ENCODE measurements around the gene MYH7.

The MYH7 gene

DNA sequence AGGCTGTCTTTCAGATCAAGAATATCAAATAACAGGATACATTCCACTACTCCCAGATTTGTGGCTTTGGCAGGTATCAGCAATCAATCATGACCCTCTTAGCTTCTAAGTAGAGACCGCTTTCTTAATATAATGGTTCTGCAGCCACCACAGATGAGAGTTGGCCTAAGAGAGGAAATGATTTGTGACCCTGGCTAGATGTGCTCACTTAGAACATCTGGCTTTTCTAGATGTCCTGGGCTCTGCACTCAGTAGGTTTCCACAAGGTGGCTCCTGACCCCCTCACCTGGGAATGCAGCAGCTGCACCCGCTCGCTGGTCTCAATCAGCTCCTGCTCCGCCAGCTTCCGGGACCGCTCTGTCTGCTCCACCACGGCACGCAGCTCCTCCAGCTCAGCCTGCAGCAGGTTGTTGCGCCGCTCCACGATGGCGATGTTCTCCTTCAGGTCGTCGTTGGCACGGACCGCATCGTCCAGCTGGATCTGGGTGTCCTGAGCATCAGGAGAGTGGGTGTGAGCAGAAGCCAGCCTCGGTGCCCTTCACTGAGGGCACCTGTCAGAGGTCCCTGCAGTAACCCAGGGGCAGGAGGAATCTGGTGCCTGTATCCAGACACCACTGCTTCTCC lies 49.7 kb downstream of the MYH7 start:
- DNase-seq, result no peak

DNA sequence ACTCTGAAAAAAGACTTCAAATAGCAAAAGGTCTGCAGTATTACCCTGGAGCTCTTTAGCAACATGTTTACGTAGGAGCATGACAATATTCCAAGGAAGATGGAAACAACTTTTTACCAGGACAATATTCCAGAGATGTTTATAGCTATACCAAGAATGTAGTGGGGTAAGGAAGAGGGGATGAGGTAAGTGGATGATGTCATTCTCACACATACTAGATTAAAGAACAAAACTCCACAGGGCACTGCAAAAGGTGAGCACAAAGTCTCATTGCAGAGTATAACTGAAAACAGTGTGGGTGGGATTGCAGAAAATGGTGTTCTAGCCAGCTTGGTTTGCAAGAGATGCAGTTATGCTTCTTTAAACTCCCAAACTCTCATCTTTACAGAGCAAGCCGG lies 50.2 kb downstream of the MYH7 start:
- no peak for DNase-seq

DNA sequence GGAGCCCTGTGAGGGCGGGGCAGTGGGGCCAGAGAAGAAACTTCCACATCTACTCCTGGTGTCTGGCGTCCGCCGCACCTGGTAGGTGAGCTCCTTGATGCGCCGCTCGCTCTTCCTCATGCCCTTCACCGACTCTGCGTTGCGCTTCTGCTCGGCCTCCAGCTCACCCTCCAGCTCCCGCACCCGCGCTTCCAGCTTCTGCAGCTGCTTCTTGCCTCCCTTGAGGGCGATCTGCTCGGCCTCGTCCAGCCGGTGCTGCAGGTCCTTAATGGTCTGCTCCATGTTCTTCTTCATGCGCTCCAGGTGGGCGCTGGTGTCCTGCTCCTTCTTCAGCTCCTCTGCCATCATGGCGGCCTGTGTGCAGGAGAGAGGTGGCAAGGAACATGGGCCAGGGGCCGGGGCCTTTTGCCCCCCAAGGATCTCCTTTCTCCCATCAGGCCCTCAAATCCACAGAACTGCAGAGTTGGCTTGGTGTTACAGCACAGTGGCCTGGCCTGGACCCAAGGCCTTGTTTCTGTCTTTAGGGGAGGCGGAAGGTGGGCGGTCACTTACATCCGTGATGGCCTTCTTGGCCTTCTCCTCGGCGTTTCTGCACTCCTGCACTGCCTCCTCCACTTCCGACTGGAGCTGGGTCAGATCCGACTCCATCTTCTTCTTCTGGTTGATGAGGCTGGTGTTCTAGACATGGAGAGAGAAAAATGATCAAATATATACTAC lies 50.9 kb downstream of the MYH7 start:
- DNase-seq, result no peak

DNA sequence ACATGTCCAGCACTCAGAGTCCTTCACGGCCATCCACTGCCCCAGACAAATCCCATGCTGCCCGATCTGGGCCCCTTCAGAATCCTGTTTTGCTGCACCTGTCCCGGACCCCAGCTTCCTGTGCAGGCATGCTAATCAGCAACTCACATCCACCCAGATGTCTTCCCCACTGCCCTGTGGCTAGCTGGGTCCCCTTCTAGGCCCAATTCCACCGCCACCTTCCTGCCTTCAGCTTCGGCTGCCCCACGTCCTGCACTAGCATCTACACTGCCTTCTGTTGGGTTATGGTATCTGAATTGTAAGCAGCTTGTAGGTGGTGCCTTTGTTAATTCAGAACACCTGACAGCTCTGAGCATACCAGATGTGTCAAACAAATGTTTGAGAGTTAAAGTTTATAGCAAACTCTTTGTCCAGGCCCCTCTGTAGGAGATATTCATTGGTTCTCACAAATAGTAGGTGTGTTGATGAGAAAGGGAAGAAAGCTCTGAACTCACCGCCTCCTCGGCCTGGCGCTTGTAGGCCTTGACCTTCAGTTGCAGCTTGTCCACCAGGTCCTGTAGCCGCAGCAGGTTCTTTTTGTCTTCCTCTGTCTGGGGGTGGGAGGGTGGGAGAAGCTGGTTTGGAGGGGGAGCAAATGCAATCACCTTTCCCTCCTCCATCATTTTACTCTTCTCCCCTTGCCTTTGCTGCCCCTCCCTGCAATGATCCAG lies 52.6 kb downstream of the MYH7 start:
- DNase-seq, result no peak

DNA sequence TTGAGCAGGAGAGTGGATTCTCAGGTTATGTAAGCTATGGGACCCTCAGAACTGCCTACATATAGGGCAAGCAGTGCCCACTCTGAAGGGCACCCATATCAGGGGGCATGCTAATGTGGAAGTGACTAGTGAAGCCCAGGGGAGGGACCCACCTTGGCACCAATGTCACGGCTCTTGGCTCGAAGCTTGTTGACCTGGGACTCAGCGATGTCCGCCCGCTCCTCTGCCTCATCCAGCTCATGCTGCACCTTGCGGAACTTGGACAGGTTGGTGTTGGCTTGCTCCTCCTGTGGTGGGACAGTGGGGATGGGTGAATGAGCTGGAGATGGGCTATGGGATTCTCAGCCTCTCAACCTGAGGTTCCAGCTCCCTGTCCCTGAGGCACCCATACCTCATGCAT lies 53.2 kb downstream of the MYH7 start:
- no peak for DNase-seq

DNA sequence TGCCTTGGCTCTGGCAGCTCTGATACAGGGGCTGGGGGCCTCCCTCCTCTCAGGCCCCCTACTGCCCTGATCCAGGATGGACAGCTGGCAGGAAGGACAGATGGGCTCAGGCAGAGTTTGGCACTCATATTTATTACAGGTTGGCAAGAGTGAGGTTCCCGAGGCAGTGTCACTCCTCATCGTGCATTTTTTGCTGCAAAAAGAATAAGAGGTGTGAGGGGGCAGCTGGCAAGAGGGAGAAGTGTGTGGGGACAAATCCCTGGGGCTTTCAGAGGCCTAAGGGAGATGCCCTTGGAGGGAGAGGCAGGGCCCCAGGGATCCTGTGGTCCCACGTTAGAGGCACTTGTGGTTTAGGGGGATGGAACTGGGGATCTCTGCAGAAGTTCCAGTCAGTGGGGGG lies 53.6 kb downstream of the MYH7 start:
- DNase-seq, result no peak

DNA sequence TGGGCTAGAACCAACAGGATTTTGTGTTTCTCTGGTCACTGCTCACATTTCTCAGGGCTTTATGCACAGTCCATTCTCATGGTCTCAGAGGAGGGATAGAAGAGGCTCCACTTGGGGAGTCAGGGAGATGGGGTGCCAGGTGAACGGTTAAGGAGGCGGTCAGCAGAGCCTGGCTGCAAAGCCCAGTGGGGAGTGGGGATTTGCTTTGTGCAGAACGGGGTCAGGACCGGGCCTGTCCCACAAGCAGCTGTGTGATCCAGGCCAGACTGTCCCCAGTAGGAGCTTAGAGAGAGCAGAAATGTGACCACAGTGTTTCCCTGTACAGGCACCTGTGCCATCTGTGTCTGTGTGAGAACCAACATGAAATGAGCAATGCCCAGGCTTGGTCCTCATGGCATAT lies 54.5 kb downstream of the MYH7 start:
- DNase-seq, result no peak

DNA sequence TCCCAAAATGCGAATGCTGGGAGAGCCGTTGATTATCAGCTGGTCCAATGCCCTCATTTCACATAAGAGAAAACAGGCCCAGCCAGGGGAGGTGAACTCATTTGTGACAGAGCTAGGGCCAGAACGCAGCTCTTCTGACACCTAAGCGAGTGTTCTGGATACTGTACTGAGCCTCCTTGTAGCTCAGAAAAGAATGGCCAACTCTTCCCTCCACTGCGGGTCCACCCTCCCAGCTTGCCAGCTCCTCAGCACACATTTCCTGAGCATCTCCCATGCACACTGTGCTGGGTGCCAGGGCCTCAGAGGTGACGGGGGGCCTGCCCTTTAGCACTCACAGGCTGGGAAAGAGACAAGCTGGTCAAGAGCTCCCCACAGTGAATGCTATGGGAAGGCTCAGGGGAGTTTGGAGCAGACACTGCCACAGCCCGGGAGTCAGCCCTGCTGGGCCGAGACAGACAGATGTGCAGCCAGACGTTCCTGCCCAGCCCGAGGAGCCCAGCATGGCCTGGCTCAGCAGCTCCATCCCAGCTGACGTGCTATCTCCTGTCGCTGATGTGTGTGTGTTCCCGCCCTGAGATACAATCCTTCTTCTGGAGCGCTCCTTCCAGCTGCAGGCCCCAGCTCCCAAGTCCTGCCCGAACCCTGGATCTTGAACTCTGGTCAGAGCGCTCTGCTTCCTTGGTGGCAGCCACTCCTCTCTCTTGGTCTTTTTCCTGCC lies 55.1 kb downstream of the MYH7 start:
- DNase-seq, result no peak

DNA sequence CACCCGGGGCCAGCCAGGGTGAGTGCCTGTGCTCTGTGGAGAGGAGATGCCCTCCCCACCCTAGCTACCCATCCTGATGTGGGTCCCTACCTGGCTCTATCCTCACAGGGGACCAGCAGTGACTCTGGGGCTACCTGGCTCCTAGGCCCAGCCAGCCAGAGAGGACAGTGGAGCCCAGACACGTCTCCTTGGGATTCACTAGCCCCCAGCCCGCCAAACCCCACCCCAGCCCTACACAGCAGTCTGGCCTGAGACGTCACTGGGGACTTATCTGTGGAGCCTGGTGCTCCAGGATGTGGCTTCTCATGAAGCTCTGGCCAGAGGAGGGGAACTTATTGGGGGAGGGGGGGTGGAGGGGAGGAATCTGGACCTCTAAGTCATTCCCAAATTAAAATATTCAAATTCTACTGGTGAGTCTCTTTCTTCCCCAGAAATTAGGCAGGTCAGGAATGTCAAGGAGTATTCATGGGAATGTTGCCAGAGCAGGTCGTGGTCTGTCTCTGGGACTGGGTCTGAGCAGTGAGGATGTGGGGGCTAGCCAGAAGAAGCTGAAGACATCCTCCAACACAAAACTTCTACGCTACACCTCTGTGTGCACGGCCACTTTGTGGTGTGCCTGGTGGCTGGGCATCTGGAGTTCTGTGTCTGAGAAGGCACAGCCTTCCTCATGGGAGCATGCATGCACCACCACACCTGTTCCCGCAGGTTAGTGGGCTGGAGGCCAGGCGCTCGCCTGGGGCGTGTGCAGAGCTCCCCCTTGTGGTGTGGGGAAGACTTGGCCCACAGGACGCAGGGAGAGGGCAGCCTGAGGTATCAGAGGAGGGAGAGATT lies 55.9 kb downstream of the MYH7 start:
- peak; percentile 60 for DNase-seq

DNA sequence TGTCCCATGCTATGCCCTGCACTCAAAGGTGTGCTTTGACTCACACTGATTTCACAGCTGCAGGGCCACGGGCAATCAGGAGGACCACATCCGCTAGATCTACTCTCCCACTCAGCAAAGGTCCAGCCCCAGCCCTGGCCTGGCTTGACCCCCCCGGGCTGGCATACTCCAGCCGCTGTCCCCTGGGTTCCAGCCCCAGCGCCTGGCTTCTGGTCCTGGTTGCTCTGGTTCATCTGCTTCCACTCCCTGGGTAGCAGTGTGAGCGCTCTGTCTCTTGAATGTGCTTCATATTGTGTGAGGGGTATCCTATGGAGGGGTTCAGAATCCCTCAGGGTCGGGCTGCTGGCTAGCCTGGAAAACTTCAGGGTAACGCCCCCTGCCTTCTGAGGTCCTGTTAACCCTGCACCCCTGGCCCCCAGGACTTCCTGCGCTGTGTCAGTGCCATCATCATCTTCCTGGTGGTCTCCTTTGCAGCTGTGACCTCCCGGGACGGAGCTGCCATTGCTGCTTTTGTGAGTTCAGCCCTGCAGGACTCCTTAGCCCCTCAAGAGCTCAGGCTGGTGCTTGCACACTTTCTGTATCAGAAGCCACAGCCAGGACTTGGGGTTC lies 56.7 kb downstream of the MYH7 start:
- no peak for DNase-seq

DNA sequence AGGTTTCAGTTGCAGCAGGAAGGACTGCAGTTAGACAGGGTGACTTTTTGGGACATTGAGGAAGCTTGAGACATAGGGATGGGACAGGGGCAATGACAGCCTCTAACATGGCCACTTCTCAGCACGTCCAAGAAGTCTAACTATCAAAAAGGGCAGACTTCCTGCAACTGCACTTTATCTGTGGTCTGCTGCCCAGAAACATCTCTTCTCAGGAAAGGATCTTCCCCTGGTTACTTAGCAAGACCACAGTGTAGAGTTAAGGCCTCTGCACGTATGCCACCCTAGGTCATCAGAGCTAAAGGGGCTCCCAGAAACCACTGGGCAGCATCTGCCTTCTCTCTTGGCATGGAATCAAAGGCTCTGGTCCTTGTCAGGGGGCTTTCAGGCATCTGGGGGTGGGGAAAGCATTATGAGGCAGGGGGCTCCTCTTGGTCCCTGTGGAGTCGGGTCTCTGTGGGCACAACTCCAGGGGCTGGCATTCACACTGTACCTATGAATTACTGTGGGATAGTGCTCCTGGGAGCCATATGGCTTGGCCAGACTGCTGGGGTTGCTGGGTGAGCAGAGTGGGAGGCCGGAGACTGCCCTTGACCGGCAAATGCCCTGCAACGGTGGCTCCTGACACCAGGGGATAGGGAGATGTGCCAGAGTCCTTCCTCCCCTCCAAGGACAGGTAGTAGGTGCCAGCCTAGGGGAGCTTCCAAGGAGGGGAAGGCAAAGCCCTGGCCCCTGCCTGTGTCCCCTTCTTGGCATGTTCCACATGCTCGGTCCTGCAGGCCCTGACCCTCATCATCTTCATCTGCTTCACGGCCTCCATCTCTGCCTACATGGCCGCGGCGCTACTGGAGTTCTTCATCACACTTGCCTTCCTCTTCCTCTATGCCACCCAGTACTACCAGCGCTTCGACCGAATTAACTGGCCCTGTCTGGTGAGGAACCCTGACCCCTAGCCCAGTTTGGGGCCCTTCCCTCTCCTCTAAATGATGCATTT lies 57.6 kb downstream of the MYH7 start:
- no peak for DNase-seq

DNA sequence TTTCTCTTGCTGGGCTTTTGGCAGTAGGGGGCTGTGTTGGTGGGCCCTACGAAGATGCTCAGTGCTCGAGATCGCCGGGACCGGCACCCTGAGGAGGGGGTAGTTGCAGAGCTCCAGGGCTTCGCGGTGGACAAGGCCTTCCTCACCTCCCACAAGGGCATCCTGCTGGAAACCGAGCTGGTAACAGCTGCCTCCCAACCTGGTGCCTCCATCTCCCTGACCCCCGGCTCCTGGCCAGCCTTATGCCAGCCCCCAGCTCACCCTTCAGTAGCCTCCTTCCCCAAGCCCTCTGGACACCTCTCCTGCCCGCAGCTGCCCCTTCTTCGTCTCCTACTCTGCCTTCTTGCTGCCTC lies 58.3 kb downstream of the MYH7 start:
- no peak for DNase-seq

DNA sequence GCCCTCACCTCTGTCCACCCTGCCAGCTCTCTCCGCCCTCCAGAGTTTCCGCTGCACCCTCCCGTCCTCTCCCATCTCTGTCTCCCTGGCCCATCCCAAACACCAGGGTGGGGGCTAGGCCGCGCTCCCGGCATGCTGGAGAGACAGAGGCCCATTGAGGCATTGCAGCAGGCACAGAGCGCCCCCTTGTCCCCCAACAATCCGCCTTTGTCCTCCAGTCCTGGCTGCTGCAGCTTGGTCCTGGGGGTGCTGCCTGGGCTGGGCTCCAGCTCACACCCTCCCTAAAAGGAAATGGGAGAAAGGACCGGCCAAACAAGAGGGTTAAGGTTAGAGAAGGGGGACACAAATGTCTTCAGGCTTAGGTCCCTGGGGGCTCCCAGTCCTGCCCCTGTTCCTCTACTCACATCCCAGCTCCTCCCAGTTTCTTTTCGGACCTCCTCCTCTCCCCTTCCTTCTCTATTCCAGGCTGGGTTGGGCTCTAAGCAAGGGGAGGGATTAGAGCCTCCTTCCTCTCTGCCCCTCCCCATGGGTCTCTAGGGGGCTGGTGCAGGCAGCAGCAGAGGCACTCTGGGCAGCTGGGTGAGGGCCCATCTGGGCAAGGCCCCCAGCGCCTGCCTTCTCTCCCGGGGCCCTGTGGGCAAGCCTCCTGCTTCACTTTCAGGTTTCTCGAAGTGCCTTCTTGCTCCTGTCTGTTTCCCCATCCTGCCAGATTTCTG lies 58.8 kb downstream of the MYH7 start, which contains the start of gene CMTM5:
Gene CMTM5, plus strand, starts transcription at position 565 of the 716 bp plus-strand sequence. CDS start 206 bp downstream, outside the sequence.
- no peak for DNase-seq

DNA sequence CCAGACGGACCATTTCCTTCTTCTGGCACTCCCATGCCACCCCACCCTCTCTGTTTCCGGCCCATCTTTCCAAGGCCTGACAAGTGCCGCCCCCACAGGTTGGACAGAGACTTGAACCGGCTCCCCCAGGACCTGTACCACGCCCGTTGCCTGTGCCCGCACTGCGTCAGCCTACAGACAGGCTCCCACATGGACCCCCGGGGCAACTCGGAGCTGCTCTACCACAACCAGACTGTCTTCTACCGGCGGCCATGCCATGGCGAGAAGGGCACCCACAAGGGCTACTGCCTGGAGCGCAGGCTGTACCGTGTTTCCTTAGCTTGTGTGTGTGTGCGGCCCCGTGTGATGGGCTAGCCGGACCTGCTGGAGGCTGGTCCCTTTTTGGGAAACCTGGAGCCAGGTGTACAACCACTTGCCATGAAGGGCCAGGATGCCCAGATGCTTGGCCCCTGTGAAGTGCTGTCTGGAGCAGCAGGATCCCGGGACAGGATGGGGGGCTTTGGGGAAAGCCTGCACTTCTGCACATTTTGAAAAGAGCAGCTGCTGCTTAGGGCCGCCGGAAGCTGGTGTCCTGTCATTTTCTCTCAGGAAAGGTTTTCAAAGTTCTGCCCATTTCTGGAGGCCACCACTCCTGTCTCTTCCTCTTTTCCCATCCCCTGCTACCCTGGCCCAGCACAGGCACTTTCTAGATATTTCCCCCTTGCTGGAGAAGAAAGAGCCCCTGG lies 59.8 kb downstream of the MYH7 start:
- no peak for DNase-seq

DNA sequence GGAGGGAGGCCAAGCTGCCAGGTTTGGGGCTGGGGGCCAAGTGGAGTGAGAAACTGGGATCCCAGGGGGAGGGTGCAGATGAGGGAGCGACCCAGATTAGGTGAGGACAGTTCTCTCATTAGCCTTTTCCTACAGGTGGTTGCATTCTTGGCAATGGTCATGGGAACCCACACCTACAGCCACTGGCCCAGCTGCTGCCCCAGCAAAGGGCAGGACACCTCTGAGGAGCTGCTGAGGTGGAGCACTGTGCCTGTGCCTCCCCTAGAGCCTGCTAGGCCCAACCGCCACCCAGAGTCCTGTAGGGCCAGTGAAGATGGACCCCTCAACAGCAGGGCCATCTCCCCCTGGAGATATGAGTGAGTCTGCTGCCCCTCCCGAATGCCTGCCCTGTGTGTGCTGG lies 62.4 kb downstream of the MYH7 start:
- no peak for DNase-seq

DNA sequence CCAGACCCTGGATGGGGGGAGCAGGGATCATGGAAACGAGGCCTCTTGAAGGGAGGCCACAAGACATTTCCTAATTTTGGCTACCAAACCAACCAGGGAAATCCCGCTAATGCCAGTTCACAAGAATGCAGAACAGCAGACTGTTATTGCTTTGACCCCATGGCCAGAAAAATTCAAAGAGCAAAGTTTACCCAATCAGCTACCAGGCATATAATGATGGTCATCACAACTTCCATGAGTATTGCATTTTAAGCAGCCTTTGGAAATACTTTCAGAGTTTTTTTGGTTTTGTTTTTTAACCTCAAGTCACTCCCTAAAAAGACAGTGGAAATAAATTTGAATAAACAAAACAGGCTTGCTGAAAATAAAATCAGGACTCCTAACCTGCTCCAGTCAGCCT lies 63.0 kb downstream of the MYH7 start, which contains the start of gene IL25:
Gene IL25, plus strand, starts transcription at position 301 of the 400 bp plus-strand sequence.
- DNase-seq, result no peak

DNA sequence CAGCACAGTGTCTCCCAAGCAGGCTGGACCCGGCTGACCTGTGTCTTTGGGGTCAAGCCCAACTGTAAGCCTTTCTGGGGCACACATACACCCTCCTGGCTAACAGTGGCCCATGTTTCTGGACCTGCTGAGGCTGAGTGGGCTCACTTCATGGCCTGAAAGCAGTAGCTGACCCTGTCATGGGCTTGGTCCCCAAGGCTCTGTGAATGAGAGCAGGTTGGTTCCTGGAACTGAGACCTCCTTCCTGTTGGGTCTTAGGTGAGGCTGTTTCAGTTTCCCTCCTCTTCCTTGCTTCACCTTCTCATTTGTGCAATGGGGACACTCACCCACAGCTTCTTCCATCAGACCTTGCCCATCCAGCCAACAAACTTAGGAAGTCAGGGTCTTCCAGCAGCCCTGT lies 63.6 kb downstream of the MYH7 start:
- no peak for DNase-seq

DNA sequence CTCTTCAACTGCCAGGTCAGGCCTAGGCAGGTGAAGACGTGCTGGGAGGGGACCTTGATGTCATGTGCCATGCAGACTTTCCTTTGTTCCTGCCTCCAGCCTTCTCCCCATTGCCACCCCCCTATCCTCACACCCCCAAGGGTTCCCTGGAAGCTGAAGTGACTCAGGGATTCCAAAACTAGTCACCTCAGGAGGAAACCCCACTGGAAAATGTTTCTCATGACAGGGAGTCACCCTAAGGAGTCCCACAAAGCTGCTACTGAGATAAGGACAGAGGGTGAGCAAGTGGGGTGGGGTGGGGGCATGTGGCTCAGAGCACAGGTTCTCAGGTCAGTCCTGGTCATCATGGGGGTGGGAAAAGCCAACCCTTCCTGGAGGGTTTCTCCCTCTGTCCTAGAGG lies 65.2 kb downstream of the MYH7 start:
- DNase-seq, result no peak

DNA sequence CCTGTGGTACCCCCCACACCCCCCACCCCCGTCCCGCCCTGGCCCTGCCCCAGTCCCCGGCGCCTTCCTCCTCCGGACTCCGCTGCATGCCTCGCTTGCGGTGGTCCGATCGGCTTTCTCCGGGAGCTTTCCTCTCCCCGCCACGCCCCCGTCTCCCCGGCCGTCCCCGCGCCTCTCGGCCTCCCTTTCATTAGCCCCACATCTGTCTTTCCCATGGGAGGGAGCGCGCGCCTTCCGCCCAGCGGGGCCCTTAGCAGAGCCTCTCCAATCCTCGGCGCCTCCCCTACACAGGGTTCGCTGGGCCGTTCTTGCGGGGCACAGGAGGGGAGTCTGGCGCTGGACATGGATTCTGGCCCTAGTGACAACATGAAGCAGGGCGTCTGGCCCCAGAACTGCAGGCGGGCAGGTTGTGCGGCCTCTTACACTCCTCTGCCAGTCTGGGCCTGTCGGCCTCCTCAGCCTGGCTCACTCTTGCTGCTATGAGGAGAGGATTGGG lies 69.0 kb downstream of the MYH7 start:
- DNase-seq, result no peak

Data from COR-L47 (cell line).